Measurements from ENCODE around the gene C4BPA. TPM values are rescaled to one million over a fixed set of nuclear protein-coding genes. Genes with fewer than 3 reads are reported as not detected.

The C4BPA gene
- not detected in 2 replicates for polyA plus RNA-seq (2012; rRNA removed)
- polyA plus RNA-seq (2012; cell fraction: cytosol; rRNA removed), result 0.03 TPM in 1 of 2 replicates, not detected in the other
- polyA plus RNA-seq (2012; cell fraction: nucleus; rRNA removed), result not detected in 2 replicates

GRCh38 chr1:207103892-207104373, at the start of gene C4BPA:
C4BPA (plus strand) TSS chr1:207104233; CDS start chr1:207113026, 8,793 bp downstream.
- H4K20me1 ChIP-seq (ENCODE audit: insufficient read depth), result no peaks in the 10 kb centered on the region
- no peak within 1 kb of the TSS for H2AFZ ChIP-seq (ENCODE audit: low read depth)
- peaks cover 46% of the 10 kb centered on the region for H3K27me3 ChIP-seq (ENCODE audit: insufficient read depth)
- no peaks in the 10 kb centered on the region for H3K4me1 ChIP-seq (ENCODE audit: control insufficient read depth in 1 of 2, insufficient read depth in 2 of 2, low read depth in 1 of 2, low read length in 1 of 2)
- no peaks in the 10 kb centered on the region; the same call in 1 of the 2 replicates for H3K9me3 ChIP-seq
- H3K9ac ChIP-seq, result no peak within 1 kb of the TSS
- H3K27ac ChIP-seq (ENCODE audit: low read depth in 2 of 2, low read length in 1 of 2), result no peak within 1 kb of the TSS
- ChIA-PET POLR2A (no interaction called here), CTCF (interaction anchor here (0.9 to 1.2 kb wide), 3 partner anchors 17 to 301 kb away, joined by 3 to 4 read pairs (median 3); no protein-coding TSS in a partner anchor)
- H3F3A ChIP-seq (replicated peaks; ENCODE audit: insufficient read depth), result no peaks in the 10 kb centered on the region
- DNase-seq, result no peak
- TF ChIP-seq RFX5 (IDR thresholded peaks at IDR 0.05; ENCODE audit: low read length), result no peak
- no peak for TF ChIP-seq JUND (IDR thresholded peaks at IDR 0.05)
- TF ChIP-seq NFIC (IDR thresholded peaks at IDR 0.05; ENCODE audit: borderline replicate concordance), result no peak
- no peak for TF ChIP-seq TEAD4 (IDR thresholded peaks at IDR 0.05; ENCODE audit: borderline replicate concordance, insufficient read depth)
- no peak for TF ChIP-seq IRF3 (IDR thresholded peaks at IDR 0.05; ENCODE audit: low read depth, low read length)
- TF ChIP-seq FOSL2 (IDR thresholded peaks at IDR 0.05; ENCODE audit: borderline replicate concordance, low read depth), result no peak
- no peak for TF ChIP-seq USF2 (IDR thresholded peaks at IDR 0.05; ENCODE audit: borderline replicate concordance, low read depth, low read length)
- no peak for TF ChIP-seq RAD21 (IDR thresholded peaks at IDR 0.05; ENCODE audit: low read length)
- TF ChIP-seq NRF1 (IDR thresholded peaks at IDR 0.05; ENCODE audit: low read depth, low read length), result no peak
- TF ChIP-seq MAX (IDR thresholded peaks at IDR 0.05; ENCODE audit: low read depth), result no peak
- TF ChIP-seq POLR2AphosphoS5 (IDR thresholded peaks at IDR 0.05; ENCODE audit: low read depth, low read length), result no peak
- no peak for TF ChIP-seq SMC3 (IDR thresholded peaks at IDR 0.05; ENCODE audit: low read depth, low read length)
- no peak within 1 kb of the TSS for H3K4me3 ChIP-seq (ENCODE audit: low read depth in 2 of 2, low read length in 1 of 2)
- H3K4me2 ChIP-seq, result no peak within 1 kb of the TSS
- no peaks in the 10 kb centered on the region for H3K36me3 ChIP-seq (replicated peaks in 1 of 2; ENCODE audit: control insufficient read depth in 1 of 2, insufficient read depth in 2 of 2, low read length in 1 of 2)
- H3K79me2 ChIP-seq (ENCODE audit: insufficient read depth), result no peaks in the 10 kb centered on the region
- H3K9me2 ChIP-seq, result no peaks in the 10 kb centered on the region
- 18% methylated on average over 7 of the region's 7 CpGs for WGBS (ENCODE audit: low lambda C conversion rate)

- H3K4me3 ChIP-seq (ENCODE audit: low read depth in 2 of 2, low read length in 1 of 2), result no peak overlapping the region
- H3K36me3 ChIP-seq (replicated peaks in 1 of 2; ENCODE audit: control insufficient read depth in 1 of 2, insufficient read depth in 2 of 2, low read length in 1 of 2), result peaks cover 0 to under 1% of the 10 kb centered on the region in 2 experiments
- no peaks in the 10 kb centered on the region for H3K9me3 ChIP-seq
- H3K79me2 ChIP-seq (ENCODE audit: insufficient read depth), result peaks cover 13% of the 10 kb centered on the region
- H4K20me1 ChIP-seq (ENCODE audit: insufficient read depth), result peaks cover 3% of the 10 kb centered on the region; the same call in 1 of the 2 replicates
- peaks cover 14 to 18% of the 10 kb centered on the region in 2 experiments; a peak in 3 of 4 replicates for H3K4me1 ChIP-seq (ENCODE audit: control insufficient read depth in 1 of 2, insufficient read depth in 2 of 2, low read depth in 1 of 2, low read length in 1 of 2)
- ChIA-PET CTCF (interaction anchor here (0.6 to 1.4 kb wide), 2 partner anchors 14 to 109 kb away, joined by 3 to 8 read pairs; no protein-coding TSS in a partner anchor), POLR2A (no interaction called here)
- peaks cover 17% of the 10 kb centered on the region for H3F3A ChIP-seq (replicated peaks; ENCODE audit: insufficient read depth)
- no peak for TF ChIP-seq ELF1 (IDR thresholded peaks at IDR 0.05)
- TF ChIP-seq IRF3 (IDR thresholded peaks at IDR 0.05; ENCODE audit: low read depth, low read length), result no peak
- no peak for TF ChIP-seq PBX3 (IDR thresholded peaks at IDR 0.05)
- DNase-seq, result no peak
- WGBS (ENCODE audit: low lambda C conversion rate), result 71% methylated on average over 2 of the region's 2 CpGs
- no peaks in the 10 kb centered on the region for H3K27me3 ChIP-seq (ENCODE audit: insufficient read depth)
- no peak overlapping the region; the same call in 1 of the 2 replicates for H2AFZ ChIP-seq (ENCODE audit: low read depth)
- H3K9me2 ChIP-seq, result no peaks in the 10 kb centered on the region
- H3K9ac ChIP-seq, result no peak overlapping the region
- H3K27ac ChIP-seq (ENCODE audit: low read depth in 2 of 2, low read length in 1 of 2), result no peak overlapping the region
- no peak overlapping the region for H3K4me2 ChIP-seq
Measured at GRCh38 chr1:207054491-207054890, 49.5 kb upstream of the C4BPA start.
